A549 (cell line): ENCODE measurements around the gene SORBS1.

Experiments
- CEBPB ChIP-seq, 2 experiments: fragments of >200 bp in 1 of 2; sonication (Bioruptor Twin) in 1 of 2; formaldehyde crosslinking in 1 of 2; IDR thresholded peaks; 2 replicates each; pipeline ENCODE4 v1.6.1; 2012 to 2016
- CTCF ChIP-seq: fragments of >200 bp; sonication (Bioruptor Twin); formaldehyde crosslinking; IDR thresholded peaks from 3 replicates; pipeline ENCODE4 v1.5.1; 2016
- HOXB13 ChIP-seq: fragments of 250-450 bp; sonication (Bioruptor Pico); IDR thresholded peaks from 2 replicates; pipeline ENCODE4 v1.5.0; 2020; ENCODE audit warnings: low read depth, mild to moderate bottlenecking, moderate library complexity
- KDM5A ChIP-seq: fragments of 200-600 bp; sonication (generic); IDR thresholded peaks from 2 replicates; pipeline ENCODE4 v1.6.1; 2016; ENCODE audit warnings: antibody characterized with exemption, mild to moderate bottlenecking
- MAX ChIP-seq: IDR thresholded peaks from 2 replicates; pipeline ENCODE4 v1.6.1; 2012
- POLR2A ChIP-seq: IDR thresholded peaks from 2 replicates; pipeline ENCODE4 v1.6.1; 2012; ENCODE audit warnings: mild to moderate bottlenecking, low read length
- RFX5 ChIP-seq: fragments of 450-650 bp; IDR thresholded peaks from 2 replicates; pipeline ENCODE4 v1.7.1; 2014; ENCODE audit warnings: antibody characterized with exemption, mild to moderate bottlenecking, moderate library complexity

DNA sequence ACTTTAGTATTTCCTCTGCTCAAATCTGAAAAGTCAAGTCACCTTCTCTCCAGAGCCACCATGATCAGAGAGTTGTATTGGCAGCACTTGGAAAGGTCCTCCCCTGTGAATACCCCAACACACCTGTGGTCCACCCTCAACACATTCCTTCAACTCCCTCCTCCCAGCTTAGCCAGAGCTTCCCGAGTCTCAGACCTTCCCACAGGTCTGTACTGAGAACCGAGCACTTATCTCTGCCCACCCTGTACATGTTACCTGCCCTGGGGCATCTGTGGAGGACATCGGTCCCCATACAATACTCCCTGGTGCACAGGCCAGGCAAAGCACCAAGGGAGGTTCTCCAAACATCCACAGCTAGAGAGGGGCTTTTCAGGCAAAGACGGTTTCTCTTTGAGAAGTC lies 30.6 kb downstream of the SORBS1 start:
- TF ChIP-seq CEBPB (IDR thresholded peaks at IDR 0.05) = no peak
- no peak for TF ChIP-seq POLR2A
- no peak for TF ChIP-seq CTCF
- no peak for TF ChIP-seq MAX
- TF ChIP-seq RFX5 = no peak
- no peak for TF ChIP-seq HOXB13
- no peak for TF ChIP-seq KDM5A
